Measurements from ENCODE around the gene TRPC4AP.

DNA sequence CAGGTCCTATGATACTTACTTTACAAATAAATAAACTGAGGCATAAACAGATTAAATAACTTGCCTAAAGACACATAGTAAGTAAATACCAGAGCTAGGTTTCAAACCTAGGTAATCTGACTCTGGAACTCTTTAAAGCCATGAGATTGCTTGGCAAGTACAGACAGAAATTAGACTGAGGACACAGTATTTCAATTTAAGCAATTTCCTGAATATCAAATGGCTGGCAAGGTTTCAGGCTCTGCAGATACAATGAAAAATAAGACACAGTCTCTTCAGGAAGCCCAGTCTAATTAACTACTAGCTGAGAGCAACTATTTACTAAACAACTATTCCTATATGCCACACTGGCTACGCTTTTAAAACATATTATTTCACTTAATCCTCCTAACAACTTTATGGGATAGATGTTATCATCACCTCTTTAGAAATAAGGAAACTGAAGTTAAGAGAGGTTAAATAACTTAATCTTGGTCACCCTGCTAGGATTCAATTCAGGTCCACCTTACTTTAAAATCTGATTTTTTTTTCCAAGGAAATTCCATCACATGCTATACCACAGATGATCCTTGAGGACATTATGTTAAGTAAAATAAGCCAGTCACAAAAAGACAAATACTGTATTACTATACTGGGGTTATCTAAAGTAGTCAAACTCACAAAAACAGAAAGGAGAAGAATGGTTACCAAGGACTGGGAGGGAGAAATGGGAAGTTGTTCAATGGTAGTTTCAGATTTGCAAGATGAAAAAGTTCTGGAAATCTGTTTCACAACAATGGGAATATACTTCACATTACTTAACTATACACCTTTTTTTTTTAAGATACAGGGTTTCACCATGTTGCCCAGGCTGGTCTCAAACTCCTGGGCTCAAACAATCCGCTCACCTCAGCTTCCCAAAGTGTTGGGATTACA, 4.1 kb downstream of the TRPC4AP start:
- no peak for TF ChIP-seq POLR2AphosphoS5 (IDR thresholded peaks at IDR 0.05)
- TF ChIP-seq, protein P1, sequence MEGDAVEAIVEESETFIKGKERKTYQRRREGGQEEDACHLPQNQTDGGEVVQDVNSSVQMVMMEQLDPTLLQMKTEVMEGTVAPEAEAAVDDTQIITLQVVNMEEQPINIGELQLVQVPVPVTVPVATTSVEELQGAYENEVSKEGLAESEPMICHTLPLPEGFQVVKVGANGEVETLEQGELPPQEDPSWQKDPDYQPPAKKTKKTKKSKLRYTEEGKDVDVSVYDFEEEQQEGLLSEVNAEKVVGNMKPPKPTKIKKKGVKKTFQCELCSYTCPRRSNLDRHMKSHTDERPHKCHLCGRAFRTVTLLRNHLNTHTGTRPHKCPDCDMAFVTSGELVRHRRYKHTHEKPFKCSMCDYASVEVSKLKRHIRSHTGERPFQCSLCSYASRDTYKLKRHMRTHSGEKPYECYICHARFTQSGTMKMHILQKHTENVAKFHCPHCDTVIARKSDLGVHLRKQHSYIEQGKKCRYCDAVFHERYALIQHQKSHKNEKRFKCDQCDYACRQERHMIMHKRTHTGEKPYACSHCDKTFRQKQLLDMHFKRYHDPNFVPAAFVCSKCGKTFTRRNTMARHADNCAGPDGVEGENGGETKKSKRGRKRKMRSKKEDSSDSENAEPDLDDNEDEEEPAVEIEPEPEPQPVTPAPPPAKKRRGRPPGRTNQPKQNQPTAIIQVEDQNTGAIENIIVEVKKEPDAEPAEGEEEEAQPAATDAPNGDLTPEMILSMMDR (IDR thresholded peaks at IDR 0.05), result no peak
- no peak for TF ChIP-seq POLR2A (IDR thresholded peaks at IDR 0.05)

Data from suprapubic skin (tissue), 4 donors.